ENCODE data around the gene DNAJB6. TPM values are rescaled to one million over a fixed set of nuclear protein-coding genes. Genes with fewer than 3 reads are reported as not detected.

Gene DNAJB6
- total and polyA plus RNA-seq, 2 donors (not counting 3 experiments of a cell fraction or from before 2014, with no cell fraction given), result 69.6 to 135 TPM

DNA sequence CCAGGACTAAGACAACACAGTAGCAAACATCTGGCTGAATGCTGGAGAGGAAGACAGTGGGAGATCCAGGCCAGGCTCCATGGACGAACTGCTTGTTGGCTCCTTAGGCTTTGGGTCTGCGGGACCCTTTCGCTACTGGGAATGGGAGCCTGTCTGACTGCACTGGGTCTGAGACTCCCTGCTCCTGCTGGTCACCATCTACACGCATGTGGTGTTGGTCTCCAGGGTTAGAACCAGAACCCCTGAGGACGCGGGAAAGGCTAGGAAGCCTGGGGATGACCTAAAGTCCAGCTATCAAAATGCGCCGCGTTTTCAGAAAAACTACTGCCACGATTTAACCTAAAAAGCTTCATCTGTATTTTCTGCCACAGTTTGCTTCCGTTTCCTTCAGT is 817 bp upstream of the DNAJB6 start:
- TF ChIP-seq GATA2 (IDR thresholded peaks at IDR 0.05; ENCODE audit: insufficient read depth, insufficient read length, low read depth, low read length), result no peak
- TF ChIP-seq POLR2AphosphoS5 (IDR thresholded peaks at IDR 0.05; ENCODE audit: insufficient read depth, low read depth, low read length), result no peak
- TF ChIP-seq FOS (IDR thresholded peaks at IDR 0.05; ENCODE audit: borderline replicate concordance, insufficient read depth, low read length), result no peak
- no peak for TF ChIP-seq EZH2 (IDR thresholded peaks at IDR 0.05; ENCODE audit: borderline replicate concordance, low read depth, low read length, severe bottlenecking)
- TF ChIP-seq MYC (IDR thresholded peaks at IDR 0.05; ENCODE audit: low read depth, low read length), result no peak
- TF ChIP-seq, protein P1, sequence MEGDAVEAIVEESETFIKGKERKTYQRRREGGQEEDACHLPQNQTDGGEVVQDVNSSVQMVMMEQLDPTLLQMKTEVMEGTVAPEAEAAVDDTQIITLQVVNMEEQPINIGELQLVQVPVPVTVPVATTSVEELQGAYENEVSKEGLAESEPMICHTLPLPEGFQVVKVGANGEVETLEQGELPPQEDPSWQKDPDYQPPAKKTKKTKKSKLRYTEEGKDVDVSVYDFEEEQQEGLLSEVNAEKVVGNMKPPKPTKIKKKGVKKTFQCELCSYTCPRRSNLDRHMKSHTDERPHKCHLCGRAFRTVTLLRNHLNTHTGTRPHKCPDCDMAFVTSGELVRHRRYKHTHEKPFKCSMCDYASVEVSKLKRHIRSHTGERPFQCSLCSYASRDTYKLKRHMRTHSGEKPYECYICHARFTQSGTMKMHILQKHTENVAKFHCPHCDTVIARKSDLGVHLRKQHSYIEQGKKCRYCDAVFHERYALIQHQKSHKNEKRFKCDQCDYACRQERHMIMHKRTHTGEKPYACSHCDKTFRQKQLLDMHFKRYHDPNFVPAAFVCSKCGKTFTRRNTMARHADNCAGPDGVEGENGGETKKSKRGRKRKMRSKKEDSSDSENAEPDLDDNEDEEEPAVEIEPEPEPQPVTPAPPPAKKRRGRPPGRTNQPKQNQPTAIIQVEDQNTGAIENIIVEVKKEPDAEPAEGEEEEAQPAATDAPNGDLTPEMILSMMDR (IDR thresholded peaks at IDR 0.05; ENCODE audit: extremely low read depth in 1 of 2, insufficient read depth in 1 of 2, low read depth in 1 of 2, low read length in 2 of 2), result no peak
- TF ChIP-seq, protein P2, sequence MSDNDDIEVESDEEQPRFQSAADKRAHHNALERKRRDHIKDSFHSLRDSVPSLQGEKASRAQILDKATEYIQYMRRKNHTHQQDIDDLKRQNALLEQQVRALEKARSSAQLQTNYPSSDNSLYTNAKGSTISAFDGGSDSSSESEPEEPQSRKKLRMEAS (IDR thresholded peaks at IDR 0.05; ENCODE audit: insufficient read depth, insufficient read length), result no peak
- no peak for TF ChIP-seq POLR2A (IDR thresholded peaks at IDR 0.05; ENCODE audit: low read depth, low read length)
- no peak for TF ChIP-seq JUN (IDR thresholded peaks at IDR 0.05; ENCODE audit: borderline replicate concordance, insufficient read depth, insufficient read length, low read depth)
- FAIRE-seq, result peak; percentile 50
- no peaks in the 10 kb centered on the region for H3K36me3 ChIP-seq (ENCODE audit: control insufficient read depth in 2 of 2, extremely low read depth in 1 of 2, insufficient read depth in 2 of 2, low read length in 2 of 2)
- POLR2A ChIA-PET, result no interaction called here
- no peaks in the 10 kb centered on the region for H3K9me3 ChIP-seq (replicated peaks; ENCODE audit: control insufficient read depth, insufficient read depth, low read length)
- peak overlapping the region; percentile 80 for H3K9ac ChIP-seq (replicated peaks; ENCODE audit: extremely low read depth, insufficient read depth, low read length)
- dilution Hi-C loops (cut with MboI; ENCODE audit: extremely low pct_ligation_motif_present, low sequenced_read_pairs) (no loop called here), intact Hi-C loops (cut with micrococcal nuclease) (loop anchor here (2.0 to 10.0 kb wide), 5 partner anchors 25 to 429 kb away; partner anchors contain the start of gene UBE3C)
- peaks cover 2 to 4% of the 10 kb centered on the region in 2 experiments for H3K27me3 ChIP-seq (ENCODE audit: control insufficient read depth in 2 of 2, insufficient read depth in 2 of 2, low read length in 2 of 2)
- BruUV-seq (replicated peaks), result no TSS peak
- H3K9me1 ChIP-seq (replicated peaks; ENCODE audit: control insufficient read depth, extremely low read depth, insufficient read depth, low read length), result no peaks in the 10 kb centered on the region
- peaks cover 19% of the 10 kb centered on the region for H3K4me1 ChIP-seq (ENCODE audit: control insufficient read depth, extremely low read depth, insufficient read depth, low read length)
- H3K79me2 ChIP-seq (ENCODE audit: control insufficient read depth, insufficient read depth, low read length), result peaks cover 40% of the 10 kb centered on the region
- H2AFZ ChIP-seq (ENCODE audit: low read depth, low read length), result peak overlapping the region; percentile 95
- peak overlapping the region; percentile 42 to 92 (median 52) for H3K4me3 ChIP-seq (replicated peaks in 1 of 3; ENCODE audit: insufficient read depth in 1 of 3, low read depth in 1 of 3, low read length in 3 of 3)
- peak overlapping the region; percentile 56 for H3K4me2 ChIP-seq (ENCODE audit: insufficient read depth, low read length)
- H3K27ac ChIP-seq (ENCODE audit: insufficient read depth, low read depth, low read length), result no peak overlapping the region
- CTCF ChIA-PET, result interaction anchor here (4.0 kb wide), 1 partner anchor 51 kb away, joined by 15 read pairs; no protein-coding TSS in a partner anchor
- H4K20me1 ChIP-seq (replicated peaks; ENCODE audit: control insufficient read depth, extremely low read depth, insufficient read depth, low read length), result peaks cover 7% of the 10 kb centered on the region
- DNase-seq (ENCODE audit: low read depth, low spot score), result peak; percentile 20
